A172 (cell line): Measurements from ENCODE around the gene CDC25A. TPM values are rescaled to one million over a fixed set of nuclear protein-coding genes. Genes with fewer than 3 reads are reported as not detected.
A peak's percentile ranks its signal among the peaks of the same experiment; 100 is the strongest.
"Not testable (repeated sequence)": the region's sequence is repeated elsewhere in the genome, so short reads cannot be mapped to it uniquely, and the experiment has no call there.

Source experiments
- DNase-seq: peaks from one replicate; pipeline ENCODE4 v3.0.0-alpha.2; 2015; ENCODE audit warnings: low spot score
- total RNA-seq: library from RNA; depleted of rRNA; stranded (reverse); fragments of >200 nt; shearing (Covaris generic); gene quantifications from 2 replicates; pipeline ENCODE4 v1.2.3, GENCODE V29; 2014

The CDC25A gene
- total RNA-seq, 1 experiment from 2014 or later = 33.6 TPM

- no peak for DNase-seq
Observed at GRCh38 chr3:48142316-48142870, 45.8 kb downstream of the CDC25A start.

- no peak for DNase-seq
Observed at GRCh38 chr3:48141604-48142137, 46.5 kb downstream of the CDC25A start.

- no peak for DNase-seq
Observed at GRCh38 chr3:48140936-48141603, 47.1 kb downstream of the CDC25A start.

- no peak for DNase-seq
Observed at GRCh38 chr3:48140336-48140757, 47.9 kb downstream of the CDC25A start.

- no peak for DNase-seq
Observed at GRCh38 chr3:48137425-48137999, 50.7 kb downstream of the CDC25A start.

- DNase-seq = no peak
Observed at GRCh38 chr3:48135552-48136495, 52.4 kb downstream of the CDC25A start.

DNA sequence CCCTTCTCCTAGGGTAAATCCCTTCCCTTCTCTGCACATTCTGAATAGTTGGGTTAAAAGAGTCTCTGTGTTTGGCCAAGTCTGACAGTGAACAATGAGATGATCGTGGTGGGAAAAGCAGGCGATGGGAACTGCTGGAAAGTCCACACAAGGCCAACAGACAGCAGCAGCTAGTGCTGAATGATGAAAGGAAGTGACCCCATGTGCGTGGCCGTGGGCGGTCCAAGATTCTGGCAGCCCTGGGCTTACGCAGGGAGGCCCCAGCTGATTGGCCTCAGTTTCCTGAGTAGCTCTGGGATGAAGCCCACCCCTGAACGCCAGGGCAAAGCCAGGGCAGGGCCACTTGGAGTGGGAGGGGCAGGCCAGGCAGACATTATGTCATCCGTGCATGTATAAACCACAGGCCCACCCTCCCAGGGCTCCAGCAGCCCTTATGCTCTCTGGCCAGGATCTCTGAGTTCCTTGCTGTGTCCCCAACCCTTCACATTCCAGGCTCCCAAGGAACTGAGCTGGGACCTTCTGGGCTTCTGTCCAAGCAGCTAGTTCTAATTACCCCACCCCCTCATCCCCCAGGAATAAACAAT is 57.8 kb downstream of the CDC25A start:
- DNase-seq = peak; percentile 52

DNA sequence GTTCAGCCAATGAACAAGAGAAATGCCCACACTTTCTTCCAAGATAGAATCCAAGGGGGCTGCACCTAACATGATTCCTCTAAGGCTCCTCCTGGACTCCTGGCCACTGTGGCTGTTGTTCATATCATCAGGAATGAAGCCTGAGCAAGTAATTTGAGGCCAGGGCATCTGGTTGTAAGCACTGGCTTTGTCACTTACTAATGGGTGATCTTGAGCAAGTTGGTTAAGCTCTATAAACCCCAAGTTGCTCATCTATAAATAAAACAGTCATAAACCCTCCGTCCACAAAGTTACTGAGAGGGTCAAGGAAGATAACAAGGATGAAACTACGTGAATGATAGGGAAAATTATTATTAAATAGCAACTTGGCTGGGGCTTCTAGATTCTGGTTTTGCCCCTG is 58.3 kb downstream of the CDC25A start:
- no peak for DNase-seq

DNA sequence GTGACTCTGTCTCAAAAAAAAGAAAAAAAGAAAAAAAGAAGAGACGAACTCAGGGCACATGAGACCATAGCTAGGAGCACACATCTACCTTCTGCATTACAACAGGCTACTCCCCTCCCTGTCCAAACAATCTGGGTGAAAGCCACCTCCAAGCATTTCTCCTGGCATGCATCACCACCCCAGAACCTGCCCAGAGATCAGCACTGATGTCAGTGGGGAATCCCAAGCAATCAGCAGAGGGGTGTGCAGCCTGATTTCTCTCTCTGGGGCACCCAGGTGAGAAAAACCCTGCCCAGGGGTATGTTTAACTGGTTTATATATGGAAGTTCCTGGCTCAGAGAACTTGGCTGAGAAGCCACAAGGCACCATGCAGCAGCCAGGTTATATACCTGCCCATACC is 59.4 kb downstream of the CDC25A start:
- no peak for DNase-seq

DNA sequence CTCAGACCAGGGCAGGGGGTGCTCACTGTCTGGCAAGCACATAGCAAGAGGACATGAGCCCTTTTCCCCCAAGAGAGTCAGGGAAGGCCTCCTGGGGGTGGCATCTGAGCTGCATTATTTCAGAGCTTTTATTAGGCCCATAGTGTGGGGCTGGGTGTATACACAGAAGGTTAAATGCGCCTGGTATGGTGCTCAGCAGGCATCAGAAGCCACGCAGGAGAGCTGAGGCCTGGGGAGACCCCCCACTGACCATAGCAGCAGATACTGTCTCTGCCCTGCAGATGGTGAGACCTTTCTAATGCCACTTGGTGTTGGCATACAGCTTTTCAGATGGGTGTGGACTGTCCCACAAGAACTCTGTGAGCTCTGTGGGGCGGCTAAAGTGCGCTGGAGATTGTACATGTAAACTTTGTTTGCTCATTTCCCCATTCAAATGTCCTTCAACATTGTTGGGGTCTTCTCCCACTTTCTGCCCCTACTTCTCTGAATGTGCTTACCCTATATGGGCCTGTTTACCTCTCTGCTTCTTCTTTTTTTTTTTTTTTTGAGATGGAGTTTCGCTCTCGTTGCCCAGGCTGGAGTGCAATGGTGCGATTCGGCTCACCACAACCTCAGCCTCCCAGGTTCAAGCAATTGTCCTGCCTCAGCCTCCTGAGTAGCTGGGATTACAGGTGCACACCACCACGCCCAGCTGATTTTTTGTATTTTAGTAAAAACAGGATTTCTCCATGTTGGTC is 62.2 kb downstream of the CDC25A start:
- DNase-seq = no peak

GRCh38 chr3:48125013-48125705 is 63.1 kb downstream of the CDC25A start:
- peak; percentile 55 for DNase-seq

- DNase-seq = no peak
Observed at GRCh38 chr3:48123346-48123745, 64.9 kb downstream of the CDC25A start.

- DNase-seq = no peak
Observed at GRCh38 chr3:48122504-48122903, 65.7 kb downstream of the CDC25A start.

- no peak for DNase-seq
Observed at GRCh38 chr3:48120223-48120622, 68.0 kb downstream of the CDC25A start.

GRCh38 chr3:48119505-48120193 is 68.6 kb downstream of the CDC25A start:
- peak; percentile 11 for DNase-seq

DNA sequence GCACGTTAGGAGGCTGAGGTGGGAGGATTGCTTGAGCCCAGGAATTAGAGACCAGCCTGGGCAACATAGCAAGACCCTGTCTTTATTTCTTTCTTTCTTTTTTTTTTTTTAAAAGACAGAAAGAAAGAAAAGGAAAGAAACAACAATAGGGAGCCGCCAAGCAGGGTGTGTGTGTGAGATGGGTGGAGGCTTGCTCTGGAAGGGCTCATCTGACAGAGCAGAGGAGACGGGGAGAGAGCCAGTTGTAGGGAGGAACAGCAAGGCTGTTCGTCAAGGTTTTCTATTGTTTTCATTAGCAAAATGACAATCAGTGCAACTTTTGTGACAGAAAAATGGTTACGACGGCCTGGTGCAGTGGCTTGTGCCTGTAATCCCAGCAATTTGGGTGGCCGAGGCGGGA is 69.3 kb downstream of the CDC25A start:
- no peak for DNase-seq

DNA sequence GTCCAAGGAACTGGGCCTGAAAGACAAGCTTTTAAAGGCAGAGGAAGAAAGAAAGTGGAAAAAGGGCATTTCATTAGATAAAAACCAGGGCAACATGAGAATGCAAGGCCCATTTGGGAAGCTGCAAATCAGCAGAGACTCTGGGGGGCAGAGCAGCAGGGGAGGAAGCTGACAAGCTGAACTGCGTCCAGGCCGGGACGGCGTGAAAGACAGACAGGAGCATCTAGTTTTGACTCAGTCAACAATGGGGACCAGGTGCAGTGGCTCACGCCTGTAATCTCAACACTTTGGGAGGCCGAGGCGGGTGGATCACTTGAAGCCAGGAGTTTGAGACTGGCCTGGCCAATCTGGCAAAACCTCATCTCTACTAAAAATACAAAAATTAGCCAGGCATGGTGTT is 69.9 kb downstream of the CDC25A start:
- DNase-seq = no peak

GRCh38 chr3:48112813-48113212 is 75.4 kb downstream of the CDC25A start:
- no peak for DNase-seq

DNA sequence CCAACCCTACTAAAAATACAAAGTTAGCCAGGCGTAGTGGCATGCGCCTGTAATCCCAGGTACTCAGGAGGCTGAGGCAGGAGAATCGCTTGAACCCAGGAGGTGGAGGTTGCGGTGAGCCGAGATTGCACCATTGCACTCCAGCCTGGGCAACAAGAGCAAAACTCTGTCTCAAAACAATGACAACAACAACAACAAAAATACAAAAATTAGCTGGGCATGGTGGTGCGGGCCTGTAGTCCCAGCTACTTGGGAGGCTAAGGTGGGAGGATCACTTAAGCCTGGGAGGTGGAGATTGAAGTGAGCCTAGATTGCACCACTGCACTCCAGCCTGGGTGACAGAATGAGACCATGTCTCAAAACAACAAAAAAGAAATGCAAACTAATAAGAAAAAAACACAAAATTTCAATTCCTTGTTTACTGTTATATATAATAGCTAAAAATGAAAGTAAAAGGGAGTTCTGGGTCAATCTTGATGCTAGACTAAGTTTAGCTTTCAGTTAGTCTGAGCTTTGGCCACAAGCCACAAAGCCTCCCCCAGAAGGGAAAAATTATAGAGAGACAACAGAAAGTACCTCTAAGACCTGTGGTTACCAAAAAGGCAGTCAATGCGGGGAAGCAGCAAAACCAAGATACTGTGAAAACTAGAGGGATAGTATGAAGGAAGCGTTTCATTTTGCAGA is 76.0 kb downstream of the CDC25A start:
- not testable (repeated sequence) for DNase-seq
